ENCODE measurements around the gene CCND3. TPM values are rescaled to one million over a fixed set of nuclear protein-coding genes. Genes with fewer than 3 reads are reported as not detected.

Gene CCND3
- total RNA-seq, 1 donor from 2014 or later: 130 TPM

- no peak for DNase-seq (ENCODE audit: low spot score in 2 of 2)
- Histone ChIP-seq H3K4me1 (peaks cover 0 to 3% of the 10 kb centered on the region in 2 donors), H3K27me3 (no peaks in the 10 kb centered on the region), H3K27ac (no peak overlapping the region), H3K36me3 (peaks cover 0 to 25% of the 10 kb centered on the region in 2 donors), H3K9me3 (no peaks in the 10 kb centered on the region), H3K4me3 (no peak overlapping the region)
- intact Hi-C loops (cut with DNase I): no loop called here
- no peak for TF ChIP-seq CTCF (IDR thresholded peaks at IDR 0.05)
These were observed 40.7 kb downstream of the CCND3 start for GRCh38 chr6:41900861-41901260.

- intact Hi-C loops (cut with DNase I): no loop called here
- Histone ChIP-seq H3K27me3 (no peaks in the 10 kb centered on the region), H3K4me3 (peak overlapping the region in 1 of 2 donors; percentile 87), H3K4me1 (peaks cover 0 to 10% of the 10 kb centered on the region in 2 donors), H3K9me3 (no peaks in the 10 kb centered on the region), H3K36me3 (no peaks in the 10 kb centered on the region), H3K27ac (peak overlapping the region in 1 of 2 donors; percentile 86)
- no peak for DNase-seq (ENCODE audit: low spot score in 2 of 2)
- TF ChIP-seq CTCF (IDR thresholded peaks at IDR 0.05): no peak
These were observed 45.3 kb downstream of the CCND3 start for GRCh38 chr6:41896281-41896680.

GRCh38 chr6:41895300-41896233 lies 46.0 kb downstream of the CCND3 start, which contains the start of gene USP49:
TSS of gene USP49 (minus strand) at chr6:41895375. CDS start at chr6:41806983, 88,392 bp downstream.
- Histone ChIP-seq H3K4me3 (peak within 1 kb of the TSS; percentile 69 to 87), H3K4me1 (peaks cover 0 to 10% of the 10 kb centered on the region in 2 donors), H3K36me3 (no peaks in the 10 kb centered on the region), H3K27ac (peak within 1 kb of the TSS; percentile 79 to 86), H3K27me3 (no peaks in the 10 kb centered on the region), H3K9me3 (no peaks in the 10 kb centered on the region)
- TF ChIP-seq CTCF (IDR thresholded peaks at IDR 0.05): no peak
- peak; percentile 40 to 94 for DNase-seq (ENCODE audit: low spot score in 2 of 2)
- intact Hi-C loops (cut with DNase I): loop anchor here (1.0 to 2.0 kb wide), 4 partner anchors 26 to 155 kb away; partner anchors contain the start of genes BYSL, CCND3, MED20 and PRICKLE4

- Histone ChIP-seq H3K36me3 (no peaks in the 10 kb centered on the region), H3K27ac (peak overlapping the region; percentile 79 to 86), H3K4me1 (peaks cover 0 to 10% of the 10 kb centered on the region in 2 donors), H3K27me3 (no peaks in the 10 kb centered on the region), H3K9me3 (no peaks in the 10 kb centered on the region), H3K4me3 (peak overlapping the region; percentile 69 to 87)
- no peak for TF ChIP-seq CTCF (IDR thresholded peaks at IDR 0.05)
- DNase-seq (ENCODE audit: low spot score in 2 of 2): no peak
- intact Hi-C loops (cut with DNase I): loop anchor here (1.0 to 2.0 kb wide), 4 partner anchors 27 to 156 kb away; partner anchors contain the start of genes BYSL, CCND3, MED20 and PRICKLE4
These were observed 47.0 kb downstream of the CCND3 start for GRCh38 chr6:41894366-41895299.

- Histone ChIP-seq H3K4me1 (peaks cover 0 to 10% of the 10 kb centered on the region in 2 donors), H3K36me3 (no peaks in the 10 kb centered on the region), H3K4me3 (no peak overlapping the region), H3K27me3 (no peaks in the 10 kb centered on the region), H3K27ac (no peak overlapping the region), H3K9me3 (no peaks in the 10 kb centered on the region)
- no peak for TF ChIP-seq CTCF (IDR thresholded peaks at IDR 0.05)
- DNase-seq (ENCODE audit: low spot score in 2 of 2): no peak
- intact Hi-C loops (cut with DNase I): no loop called here
These were observed 48.6 kb downstream of the CCND3 start for GRCh38 chr6:41892921-41893564.

Measured in ascending aorta (tissue), 2 donors.